Measurements from ENCODE around the gene SIGLEC12.
"Not testable (repeated sequence)": the region's sequence is repeated elsewhere in the genome, so short reads cannot be mapped to it uniquely, and the experiment has no call there.

SIGLEC12 gene

DNA sequence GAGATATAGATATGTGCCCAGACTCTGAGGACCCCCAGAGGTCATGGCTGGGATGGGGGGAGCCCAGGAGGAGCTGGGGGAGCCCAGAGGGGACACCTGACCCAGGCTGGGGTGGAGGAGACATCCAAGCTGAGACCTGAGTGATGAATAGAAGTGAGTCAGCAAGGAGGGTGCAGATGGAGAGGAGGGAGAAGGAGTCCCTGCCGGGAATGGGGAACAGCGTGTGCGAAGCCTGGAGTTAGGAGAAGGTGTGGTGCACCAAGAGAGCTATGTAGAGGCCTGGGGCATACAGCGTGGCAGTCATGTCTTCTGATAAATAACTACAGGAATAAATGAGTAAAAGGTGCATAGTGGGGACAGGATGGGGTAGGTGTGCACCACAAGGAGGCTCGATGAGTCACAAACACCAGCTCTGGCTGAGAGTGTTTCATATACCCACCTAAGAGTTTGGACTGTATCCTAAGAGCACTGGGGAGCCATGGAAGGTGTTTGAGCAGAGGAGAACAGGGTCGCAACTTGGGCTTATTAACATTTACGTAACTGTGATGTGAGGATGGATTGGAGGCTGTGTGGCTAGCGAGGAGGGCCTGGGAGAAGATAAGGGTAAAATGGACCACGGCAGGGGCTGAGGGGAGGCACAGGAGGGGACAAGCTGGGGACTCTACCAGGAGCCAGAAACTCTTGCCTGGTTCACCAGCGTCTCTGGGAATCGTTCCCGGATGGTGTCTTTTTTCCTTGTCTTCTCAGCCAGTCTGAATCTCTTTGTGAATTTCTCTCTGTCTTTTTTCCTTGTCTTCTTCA, 21.9 kb downstream of the SIGLEC12 start:
- no peak for DNase-seq

DNA sequence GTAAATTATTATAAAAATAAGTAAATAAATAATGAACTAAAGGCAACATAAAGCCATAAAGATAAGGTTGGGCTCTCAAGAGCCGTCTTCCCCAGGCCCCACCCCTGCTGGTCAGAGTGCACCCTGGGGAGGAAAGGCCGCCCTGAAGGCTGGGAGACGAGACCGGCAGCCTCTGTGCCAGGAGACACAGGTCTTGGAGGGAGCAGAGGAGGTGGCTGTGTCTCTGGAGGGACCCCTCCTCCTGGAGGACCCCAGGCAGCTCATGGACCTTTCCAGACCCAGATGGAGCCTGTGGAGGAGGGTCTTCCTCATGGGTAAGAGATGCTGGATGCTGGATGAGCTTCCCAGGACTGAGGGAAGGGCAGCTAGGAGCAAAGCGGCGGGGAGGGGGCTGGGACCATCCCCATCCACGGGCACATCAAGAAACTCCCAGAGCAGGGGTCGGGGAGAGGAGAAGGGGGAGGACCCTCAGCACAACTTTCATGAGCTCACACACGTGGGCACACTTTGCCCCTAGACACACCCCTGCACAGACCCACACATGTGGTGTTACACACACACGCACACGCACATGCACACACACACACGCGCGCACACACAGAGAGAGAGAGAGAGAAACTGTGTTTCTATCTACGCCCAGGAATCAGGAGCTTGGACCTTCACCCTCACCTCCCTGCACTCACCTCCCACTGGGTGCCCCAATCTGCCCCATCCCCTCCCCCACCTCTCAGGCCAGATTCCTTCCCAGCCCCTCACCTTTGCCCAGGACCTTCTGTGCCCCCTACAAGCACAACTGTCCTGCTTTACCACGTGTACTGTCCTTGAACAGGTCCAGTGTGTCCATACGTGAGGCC, 23.0 kb downstream of the SIGLEC12 start, which contains the start of gene CEACAM18:
TSS of gene CEACAM18 (plus strand) at position 159 of the 854 bp plus-strand sequence.
- DNase-seq: no peak

DNA sequence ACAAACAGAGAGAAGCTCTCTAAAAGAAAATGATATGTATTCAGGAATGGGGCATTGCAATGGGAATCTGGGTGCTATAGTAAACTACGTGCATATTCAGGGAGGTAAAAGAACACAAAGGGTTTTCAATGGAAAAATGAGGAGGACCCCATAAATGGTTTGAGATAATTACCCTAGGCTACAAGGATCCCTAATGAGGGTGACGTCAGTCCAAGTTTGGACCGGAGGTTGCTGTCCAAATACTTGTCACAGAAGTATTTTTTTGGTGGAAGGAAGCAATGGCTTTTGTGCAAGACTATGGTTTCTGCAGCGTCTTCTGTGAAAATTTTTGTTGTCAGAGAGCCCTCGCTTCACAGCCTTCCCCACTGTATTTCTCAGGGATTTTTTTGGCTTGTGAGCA, 24.3 kb downstream of the SIGLEC12 start:
- DNase-seq: no peak

DNA sequence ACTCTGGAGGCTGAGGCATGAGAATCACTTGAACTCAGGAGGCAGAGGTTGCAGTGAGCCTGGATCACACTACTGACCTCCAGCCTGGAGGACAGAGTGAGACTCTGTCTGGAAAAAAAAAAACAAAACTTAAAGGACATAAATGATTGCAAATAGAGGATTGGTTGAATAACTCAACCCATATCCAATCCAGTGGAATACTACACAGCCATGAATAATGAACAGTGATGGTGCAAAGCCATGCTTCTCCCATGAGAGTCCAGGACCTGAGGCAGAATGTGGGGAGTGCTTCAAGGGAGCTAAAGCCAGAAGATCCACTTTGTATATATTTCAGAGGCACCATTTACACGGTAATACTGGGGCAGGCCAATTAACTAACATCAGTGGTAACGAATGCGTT, 25.4 kb downstream of the SIGLEC12 start:
- DNase-seq: no peak

DNA sequence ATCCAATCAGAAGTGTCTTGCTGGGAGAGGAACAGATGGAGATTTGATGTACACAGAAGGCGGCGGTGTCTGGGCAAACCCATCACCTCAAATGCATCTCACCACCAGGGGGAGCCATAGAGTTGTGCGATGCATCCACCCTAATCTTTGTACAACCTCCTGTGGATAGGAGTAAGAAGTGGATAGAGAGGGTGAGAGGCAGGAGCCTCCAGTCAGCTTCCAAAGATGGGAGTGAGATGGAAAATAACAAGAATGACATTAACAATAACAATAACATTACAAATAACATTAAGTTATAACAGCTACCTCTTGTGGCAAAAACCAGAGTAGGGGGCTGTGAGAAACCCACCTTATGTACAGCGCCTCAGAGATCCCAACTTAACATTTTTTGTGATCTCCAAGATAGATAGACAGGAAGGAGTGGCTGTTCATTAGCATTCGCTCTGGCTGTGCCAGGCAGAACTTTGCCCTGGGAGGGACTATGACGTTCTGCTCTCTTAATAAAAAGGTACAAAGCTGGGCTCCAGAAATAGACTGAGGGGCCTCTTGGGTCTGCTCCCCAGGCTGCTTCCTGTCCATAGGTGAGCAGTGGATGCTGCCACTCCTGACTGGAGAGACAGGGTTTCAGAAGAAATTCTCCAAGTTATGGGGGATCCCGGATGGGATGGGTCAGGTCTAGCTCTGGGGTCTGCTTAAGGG, 28.4 kb downstream of the SIGLEC12 start:
- DNase-seq: peak; percentile 22

DNA sequence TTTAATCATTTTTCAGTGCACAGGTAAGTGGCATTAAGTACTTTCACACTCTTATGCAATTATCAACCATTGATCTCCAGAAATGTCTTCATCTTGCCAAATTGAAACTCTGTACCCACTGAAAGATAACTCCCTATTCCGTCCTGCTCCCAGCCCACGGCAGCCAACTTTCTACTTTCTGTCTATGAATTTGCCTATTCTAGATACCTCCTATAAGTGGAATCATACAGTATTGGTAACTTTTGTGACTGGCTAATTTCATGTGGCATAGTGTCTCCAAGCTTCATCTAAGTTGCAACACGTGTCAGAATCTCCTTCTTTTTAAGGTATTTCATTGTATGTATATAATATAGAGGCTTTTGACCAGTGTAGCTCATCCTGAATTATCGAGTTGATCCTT, 29.0 kb downstream of the SIGLEC12 start:
- no peak for DNase-seq

DNA sequence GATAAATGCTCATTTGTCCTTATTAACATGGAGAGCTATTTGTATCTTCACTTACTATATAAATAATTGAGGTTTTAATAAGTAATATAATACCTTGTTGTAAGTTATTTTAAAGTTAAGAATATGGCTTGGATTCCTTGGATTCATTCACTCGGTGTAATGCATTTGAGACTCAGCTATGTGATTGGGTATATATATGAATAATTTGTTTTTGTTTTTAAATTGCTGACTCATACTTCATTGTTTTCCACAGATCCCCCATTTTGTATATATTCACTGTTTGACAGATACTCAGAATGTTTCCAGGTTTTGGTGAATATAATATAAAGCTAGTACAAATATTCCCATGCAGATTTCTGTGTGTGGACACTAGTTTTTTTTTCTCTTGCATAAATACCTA, 30.1 kb downstream of the SIGLEC12 start:
- DNase-seq: no peak

DNA sequence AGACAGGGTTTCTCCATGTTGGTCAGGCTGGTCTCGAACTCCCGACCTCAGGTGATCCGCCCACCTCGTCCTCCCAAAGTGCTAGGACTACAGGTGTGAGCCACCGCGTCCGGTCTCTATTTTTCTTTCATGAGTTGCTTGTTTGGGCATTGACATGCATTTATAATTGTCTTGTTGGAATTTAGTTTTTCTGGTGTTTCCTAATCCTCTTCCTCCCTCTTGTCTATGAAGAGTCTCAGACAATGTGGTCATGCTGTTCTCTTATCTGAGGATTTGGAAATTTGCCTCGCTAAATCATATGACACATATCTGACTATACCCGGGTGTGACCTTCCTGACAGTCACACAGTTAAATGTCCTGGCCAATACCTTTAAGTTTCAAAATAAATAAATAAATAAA, 30.6 kb downstream of the SIGLEC12 start:
- DNase-seq: no peak

DNA sequence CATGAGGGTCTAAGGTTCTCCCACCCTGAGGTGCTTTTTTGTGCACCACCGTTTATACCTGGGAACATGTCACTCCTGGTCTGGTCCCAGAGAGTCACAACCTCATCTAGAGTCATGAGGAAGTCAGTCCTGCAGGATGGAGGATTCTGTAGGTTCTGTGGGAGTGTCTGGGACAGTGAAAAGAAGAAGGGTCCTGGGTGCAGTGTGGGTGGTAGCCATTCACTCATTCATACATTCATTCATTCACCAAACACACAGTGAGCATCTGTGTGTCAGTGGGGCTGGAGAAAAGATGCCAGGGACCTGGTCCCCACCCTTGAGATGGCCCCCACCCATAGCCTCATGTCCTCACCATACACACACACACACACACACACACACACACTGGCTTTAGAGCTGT, 32.0 kb downstream of the SIGLEC12 start:
- no peak for DNase-seq

DNA sequence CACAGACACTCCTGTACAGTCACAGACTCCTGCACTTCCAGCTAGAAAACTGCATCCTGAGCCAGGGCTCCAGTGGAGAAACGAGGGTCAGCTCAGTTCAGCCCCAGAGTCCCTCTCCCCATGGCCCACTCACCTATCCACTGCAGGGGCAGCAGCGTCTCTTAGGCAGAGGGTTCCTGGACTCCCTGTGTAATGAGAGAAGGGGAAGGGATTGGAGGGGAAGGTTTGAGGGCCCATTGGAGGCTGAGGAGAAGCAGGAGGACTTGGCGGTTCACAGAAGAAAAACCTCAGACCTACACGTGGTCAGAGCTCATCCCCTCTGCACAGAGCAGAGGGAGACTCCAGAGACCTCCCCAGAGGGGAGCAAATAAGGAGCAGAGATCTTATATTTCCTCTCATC, 32.4 kb downstream of the SIGLEC12 start:
- DNase-seq: no peak

DNA sequence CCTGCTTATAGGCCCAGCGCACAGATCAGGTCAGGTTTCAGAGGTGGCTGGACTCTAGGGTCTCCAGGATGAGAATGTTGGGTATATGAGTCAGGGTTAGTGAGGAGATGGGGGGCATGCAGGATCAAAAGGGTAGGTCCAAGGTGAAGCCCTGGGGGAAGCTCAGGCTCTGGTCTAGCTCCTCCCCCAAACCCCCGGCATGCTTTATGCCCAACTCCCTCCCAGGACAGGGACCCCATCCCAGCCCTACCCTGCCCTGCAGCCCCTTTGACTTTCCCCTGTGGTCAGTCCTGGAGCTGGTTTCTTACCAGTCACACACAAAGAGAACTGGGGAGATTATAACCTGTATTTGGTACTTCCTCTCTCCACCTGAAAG, 33.1 kb downstream of the SIGLEC12 start:
- DNase-seq: no peak

DNA sequence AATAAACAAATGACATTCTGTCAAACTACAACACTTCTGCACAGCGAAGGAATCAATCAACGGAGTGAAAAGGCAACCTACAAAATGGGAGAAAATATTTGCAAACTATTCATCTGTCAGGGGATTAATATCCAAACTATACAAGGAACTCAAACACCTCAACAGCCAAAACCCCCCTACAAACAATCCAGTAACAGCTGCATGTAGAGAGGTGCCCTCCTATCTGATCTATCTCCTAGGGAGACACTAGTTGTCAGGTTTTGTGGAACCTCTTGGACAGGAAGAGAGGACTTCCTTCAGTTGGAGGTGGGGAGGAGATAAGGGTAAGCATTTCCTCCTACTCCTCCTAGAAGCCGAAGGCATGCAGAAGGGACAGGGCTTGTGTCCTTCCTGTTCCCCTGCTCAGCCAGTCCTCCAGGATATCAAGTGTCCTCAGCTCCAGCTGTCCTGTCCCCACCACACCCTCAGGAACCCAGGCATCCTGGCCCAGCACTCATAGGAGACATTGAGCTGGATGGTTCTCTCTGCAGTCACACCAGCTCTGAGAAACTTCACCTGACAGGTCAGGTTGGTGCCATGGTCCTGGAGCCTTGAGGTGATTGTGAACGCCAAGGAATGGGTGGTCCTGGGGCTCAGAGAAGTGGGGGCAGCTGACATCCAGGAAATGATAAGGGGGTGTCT, 33.6 kb downstream of the SIGLEC12 start:
- no peak for DNase-seq

DNA sequence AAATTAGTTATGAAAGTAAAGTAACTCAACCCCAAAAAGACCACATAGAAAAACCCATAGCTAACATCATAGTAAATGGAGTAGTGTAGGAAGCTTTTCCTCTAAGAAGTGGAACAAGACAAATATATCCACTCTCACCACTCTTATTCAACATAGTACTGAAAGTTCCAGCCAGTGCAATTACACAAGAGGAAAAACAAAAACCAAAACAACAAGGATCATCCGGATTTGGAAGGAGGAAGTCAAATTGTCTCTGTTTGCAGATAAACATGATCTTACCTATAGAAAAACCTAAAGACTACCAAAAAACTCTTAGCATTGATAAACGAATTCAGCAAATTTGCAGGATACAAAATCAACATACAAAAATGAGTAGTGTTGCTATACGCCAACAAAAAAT, 34.9 kb downstream of the SIGLEC12 start:
- no peak for DNase-seq

DNA sequence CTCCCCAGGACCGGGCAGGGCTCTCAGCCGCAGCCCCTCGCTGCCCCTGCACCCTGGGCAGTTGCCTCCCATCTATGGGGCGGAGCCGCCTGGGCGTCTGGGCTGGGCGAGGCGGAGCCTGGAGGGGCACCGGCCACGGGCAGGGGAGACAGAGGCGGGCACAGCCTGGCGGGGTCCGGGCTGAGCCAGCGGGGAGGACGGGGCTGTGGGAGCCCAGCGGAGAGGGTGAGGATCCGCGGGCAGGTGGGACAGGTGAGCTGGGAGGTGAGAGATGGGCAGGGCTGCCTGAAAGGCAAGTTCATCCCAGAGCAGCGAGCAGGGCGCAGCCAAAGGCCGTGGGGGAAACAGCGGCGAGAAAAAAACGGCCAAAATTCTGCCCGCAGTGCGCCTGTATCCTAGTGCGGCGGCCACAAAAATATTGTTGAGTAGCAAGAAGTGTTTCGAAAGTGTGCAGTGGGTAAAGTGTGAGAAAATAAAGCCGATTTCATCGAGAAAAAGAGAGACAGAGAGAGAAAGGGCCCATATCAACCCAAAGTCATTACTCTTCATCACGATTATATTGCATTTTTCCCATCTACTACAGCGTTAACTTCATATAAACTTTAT, 37.5 kb downstream of the SIGLEC12 start:
- not testable (repeated sequence) for DNase-seq

DNA sequence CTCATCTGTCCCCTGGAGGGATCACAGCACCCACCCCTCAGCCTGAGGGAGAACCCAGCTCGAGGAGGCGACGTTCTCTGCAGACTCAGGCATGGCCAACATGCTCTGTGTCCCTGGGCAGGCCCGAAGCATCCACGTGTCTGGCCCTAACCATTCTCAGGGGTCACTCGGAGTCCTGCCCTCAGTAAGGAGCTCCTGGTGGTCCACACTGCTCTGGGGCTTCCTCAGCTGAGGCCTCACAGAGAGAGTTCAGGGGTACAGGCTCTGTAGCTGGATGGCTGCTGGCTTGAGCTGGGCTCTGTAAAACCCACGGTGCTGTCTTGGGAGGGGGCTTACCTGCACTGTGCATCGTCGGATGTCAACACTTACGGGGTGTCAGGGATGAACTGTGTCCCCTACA, 38.9 kb downstream of the SIGLEC12 start:
- no peak for DNase-seq

DNA sequence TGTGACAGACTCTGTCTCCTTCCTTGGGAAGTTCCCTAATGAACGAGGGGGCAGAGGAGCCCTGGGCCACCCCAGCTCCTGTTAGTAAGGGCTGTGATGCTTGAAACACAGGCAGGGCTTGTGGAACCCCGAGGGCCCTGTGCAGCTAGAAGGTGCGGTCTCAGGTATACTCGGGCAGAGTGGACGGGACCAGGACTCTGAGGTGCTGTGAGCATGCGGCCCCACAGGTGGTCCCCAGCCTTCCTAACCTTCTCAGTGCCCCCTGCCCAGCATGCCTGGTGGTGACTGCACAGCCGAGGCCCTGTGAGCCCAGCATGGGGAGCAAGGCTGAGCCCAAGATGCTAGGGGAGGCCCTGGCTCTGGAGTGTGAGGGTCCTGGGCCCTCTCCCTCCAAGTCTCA, 39.3 kb downstream of the SIGLEC12 start:
- DNase-seq: no peak

DNA sequence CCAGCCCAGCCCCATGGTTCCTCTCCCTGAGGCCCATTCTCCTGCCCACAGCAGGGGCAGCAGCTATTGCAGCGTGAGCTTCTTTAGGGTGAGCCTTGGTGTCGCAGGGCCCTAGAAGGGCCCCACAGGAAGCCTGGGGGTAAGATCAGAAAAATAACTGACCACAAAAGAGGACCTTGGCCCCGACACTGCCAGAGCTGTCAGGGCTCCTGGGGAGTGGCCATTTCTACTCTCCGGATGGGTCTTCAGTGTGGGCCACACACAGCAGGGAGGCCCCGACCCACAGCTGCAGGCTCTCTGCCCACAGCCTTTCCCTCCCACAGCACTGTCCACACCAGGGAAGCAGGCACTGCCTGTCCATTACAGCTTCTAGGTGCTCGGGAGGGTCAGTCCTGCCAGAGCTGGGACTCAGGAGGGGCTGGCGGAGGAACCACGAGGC, 39.9 kb downstream of the SIGLEC12 start:
- DNase-seq: no peak

DNA sequence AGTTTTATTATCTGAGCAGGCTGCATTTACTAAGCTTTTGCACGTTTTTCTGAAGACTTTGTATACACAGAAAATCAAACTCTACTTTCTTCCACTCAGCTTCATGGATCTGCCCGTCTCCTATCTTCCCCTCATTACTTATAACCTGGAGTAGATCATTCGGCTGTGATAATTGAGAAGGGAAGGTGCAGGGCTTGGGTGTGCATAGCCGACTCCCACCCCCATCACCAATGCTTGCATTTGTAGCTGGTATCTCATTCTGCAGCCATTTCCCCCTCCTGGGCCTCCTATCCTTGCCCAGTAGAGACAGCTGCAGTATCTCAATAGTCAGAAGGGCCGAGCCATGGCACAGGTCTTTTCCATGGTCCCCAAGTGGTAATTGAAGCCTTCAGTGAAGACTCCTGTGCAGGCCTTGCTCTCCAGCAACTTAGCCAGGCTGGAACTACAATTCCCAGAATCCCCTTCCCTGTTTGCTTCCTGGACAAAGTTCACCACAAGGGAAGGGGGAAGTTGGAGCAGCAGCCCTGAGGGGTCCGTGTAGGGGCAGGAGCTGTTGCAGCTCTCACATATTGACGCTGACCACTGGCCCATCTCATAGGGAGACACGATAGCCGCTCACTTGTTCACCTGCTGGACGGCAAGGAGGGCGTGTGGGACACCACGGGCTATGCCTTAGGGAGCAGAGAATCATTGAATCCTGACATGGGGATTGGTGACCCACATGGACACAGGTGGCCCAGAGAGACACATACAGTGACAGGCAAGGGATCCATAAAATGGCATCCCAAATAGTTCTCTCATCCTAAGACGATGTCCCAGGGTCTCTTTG, 41.2 kb downstream of the SIGLEC12 start:
- no peak for DNase-seq

DNA sequence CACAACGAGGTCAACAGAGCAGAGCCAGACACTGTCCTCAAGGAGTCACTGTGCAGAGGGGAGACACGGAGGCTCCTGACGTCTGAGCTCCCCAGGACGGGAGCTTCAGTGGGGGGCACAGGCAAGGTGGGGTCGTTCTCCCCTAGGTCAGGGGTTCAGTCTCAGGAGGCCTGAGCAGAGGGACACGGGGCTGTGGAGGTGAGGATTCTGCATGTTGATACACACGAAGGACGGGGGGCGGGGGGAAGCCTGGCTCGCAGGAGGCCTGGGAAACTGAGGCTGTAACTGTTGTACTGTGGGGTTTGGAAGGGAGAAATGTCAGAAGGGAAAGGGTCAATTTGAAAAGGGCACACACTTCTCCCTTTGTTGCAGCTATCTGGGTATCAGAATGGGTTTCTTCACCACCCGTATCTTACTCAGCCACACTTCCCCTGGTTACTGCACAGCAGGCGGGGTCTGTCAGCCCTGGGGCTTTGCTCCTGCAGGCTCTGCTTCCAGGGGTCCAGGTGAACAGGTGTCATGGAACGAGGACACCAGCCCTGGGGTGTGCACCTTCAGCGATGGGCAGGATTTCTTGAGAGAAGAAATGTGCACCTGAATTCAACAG, 42.6 kb downstream of the SIGLEC12 start:
- DNase-seq: no peak

DNA sequence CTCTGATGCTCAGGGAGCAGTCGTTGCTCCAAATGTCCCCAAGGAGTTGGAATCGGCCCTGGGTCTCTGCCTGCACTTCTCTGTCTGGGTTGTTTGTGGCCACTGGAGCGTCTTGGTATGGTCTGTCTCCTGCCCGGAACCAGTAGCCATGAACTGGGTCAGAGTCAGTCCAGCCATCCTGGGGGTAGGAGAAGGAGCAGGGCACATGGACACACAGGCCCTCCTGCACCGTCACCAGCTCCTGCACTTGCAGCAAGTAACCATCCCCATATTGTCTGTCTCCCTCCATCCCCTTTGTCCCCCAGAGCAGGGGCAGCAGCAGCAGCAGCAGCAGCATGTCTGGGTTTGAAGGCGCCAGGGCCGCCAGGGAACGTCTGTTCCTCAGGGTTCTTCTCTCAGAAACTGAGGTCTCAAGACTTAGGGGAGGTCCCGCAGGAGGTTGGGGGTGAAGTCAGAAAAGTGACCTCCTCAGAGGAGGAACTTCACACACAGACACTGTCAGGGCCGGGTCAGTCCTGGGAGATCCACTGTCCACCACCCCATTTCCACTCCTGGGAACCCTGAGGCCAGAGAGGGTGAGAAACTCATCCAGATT, 43.5 kb downstream of the SIGLEC12 start, which contains the start of gene SIGLEC8:
TSS of gene SIGLEC8 (minus strand) at position 404 of the 595 bp plus-strand sequence. CDS start at position 337, 67 bp downstream.
- DNase-seq: no peak

All from NCI-H526 treated with DMSO at 0.1 percent for 48 hours (cell line).